CD4-positive, alpha-beta T cell treated with Interleukin-2 at 100 ng/mL for 4 hours (primary cell): ENCODE measurements around the gene SUSD1.

Experiments used
- DNase-seq: peaks from one replicate; pipeline ENCODE4 v3.0.0-alpha.2; 2020; ENCODE audit warnings: low spot score

SUSD1 gene

DNA sequence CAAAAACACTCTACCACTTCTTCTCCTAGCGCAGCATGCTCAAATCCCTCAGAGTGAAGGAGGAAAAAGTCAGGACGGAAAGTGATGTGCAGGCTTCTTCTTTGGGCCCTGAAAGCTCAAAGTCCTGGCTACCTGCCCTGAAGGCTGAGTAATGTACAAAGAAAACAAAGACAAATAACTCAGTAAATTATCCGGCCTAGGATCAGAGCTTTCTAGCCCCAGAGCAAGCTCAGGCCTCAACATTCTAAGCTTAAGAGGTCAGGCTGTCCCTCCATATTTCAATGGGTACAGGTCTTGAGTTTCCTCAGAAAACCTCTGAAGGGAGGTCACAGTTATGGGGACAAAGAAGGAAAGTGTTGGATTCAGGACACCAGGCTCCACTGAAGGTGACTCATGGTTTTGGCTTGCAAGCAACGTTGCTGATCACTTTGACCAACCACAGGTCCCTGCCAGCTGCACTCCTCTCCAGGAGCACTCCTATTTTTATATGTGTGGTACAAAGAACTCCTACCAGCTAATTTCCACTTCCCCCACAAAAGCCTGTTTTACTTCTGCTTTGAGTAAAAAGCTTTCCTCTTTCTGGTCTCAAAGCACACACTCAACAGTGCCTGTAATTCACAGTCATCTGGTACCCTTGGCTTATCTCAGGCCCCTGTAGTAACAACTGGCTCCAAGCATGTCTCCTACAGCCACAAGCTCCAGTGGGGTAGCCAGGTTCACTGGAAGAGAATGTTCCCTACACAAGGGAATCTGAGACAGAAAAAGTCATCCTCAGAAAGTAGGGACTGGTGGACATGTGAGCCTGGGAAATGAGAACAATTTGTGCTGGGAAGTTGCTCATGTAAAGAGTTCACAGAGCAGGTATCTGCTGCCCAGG is 162.8 kb downstream of the SUSD1 start:
- DNase-seq = no peak

DNA sequence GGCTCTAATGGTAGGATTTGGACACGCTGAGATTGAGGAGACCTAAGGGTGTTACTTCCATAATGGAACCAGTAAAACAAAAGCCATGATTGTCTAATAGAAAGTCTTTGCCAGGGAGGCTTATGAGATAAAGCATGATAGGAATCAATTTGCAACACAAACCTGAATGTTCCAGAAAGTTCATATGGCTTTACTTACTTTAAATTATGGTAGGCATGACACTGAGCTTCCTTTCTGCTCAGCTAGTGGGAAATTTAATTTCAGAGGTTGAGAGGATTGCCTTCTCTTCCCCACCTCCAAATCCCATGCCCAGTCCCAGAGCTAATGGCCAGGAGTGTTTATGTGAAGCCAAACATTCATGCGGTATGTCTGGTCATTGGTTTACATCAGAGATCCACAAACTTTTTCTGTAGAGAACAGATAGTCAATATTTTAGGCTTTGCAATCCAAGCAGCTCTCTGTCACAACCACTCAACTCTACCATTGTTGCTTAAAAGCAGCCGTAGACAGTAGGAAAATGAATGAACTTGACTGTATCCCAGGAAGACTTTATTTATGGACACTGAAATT is 164.0 kb downstream of the SUSD1 start:
- DNase-seq = no peak

DNA sequence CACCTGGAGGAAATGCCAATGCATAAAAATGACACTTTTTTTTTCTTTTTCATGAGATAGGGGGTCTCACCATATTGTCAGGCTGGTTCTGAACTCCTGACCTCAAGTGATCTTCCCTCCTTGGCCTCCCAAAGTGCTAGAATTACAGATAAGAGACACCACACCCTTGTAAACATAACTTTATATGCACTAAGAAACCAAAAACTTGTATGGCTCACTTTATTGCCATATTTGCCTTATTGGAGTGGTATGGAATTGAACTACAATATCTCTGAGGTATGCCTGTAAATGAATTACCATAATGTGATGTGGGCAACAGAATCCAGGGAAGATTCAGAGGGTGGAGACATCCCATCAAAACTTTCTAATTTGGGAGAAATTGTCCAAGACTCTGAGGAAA is 164.6 kb downstream of the SUSD1 start:
- no peak for DNase-seq

DNA sequence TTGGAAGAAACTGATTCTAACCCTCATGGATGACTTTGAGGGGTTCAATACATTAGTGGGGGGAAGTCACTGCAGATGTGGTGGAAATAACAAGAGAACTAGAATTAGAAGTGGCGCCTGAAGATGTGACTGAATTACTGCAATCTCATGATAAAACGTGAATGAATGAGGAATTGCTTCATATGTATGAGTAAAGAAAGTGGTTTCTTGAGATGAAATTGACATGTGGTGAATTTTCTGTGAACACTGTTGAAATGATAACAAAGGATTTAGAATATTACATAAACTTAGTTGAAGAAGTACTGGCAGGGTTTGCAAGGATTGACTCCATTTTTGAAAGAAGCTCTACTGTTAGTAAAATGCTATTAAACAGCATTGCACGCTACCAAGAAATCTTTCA is 165.4 kb downstream of the SUSD1 start:
- no peak for DNase-seq

DNA sequence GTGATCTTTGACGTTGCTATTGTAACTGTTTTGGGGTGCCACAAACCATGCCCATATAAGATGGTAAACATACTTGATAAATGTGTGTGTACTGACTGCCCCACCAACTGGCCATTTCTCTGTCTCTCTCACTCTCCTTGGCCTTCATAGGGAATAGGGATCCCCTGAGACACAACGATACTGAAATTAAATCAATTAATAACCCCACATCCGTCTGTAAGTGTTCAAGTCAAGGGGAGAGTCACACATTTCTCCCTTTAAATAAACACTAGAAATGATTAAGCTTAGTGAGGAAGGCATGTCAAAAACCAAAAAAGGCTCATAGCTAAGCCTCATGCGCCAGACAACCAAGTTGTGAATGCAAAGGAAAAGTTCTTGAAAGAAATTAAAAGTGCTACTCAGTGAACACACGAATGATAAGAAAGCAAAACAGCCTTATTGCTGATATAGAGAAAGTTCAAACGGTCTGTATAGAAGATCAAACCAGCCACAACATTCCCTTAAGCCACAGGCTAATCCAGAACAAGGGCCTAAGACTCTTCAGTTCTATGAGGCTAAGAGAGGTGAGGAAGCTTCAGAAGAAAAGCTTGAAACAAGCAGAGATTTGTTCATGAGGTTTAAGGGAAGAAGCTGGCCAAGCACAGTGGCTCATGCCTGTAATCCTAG is 167.4 kb downstream of the SUSD1 start:
- no peak for DNase-seq

DNA sequence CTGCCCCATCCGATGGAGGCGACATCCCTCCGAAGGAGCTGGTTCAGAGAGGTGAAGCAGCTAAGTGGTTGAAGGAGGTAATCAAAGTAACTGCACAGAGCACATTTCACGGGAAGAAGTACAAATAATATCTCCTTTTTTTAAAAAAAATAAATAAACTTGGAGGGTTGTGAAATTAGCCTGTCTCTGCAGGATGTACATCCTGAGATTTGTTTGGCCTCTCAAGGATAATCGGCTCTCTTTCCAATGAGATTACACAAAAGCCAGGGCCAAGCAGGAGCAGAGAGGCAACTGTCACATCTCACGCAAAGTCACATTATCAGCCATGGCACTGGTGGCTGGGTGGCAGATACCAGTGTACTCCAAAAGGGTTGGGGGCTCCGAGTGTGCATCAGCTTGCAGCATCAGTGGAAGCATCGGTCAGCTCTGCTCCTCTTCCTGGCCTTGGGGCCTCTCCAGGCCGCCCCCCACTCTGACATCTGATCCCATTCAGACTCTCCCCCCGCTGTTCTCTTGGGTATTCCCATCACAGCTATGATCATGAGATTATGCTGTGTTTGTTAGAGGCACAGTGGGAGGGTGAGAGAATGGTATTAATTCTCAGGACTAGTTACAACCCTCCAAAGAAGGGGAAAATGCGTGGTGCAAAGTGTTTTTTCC is 168.6 kb downstream of the SUSD1 start:
- DNase-seq = no peak

DNA sequence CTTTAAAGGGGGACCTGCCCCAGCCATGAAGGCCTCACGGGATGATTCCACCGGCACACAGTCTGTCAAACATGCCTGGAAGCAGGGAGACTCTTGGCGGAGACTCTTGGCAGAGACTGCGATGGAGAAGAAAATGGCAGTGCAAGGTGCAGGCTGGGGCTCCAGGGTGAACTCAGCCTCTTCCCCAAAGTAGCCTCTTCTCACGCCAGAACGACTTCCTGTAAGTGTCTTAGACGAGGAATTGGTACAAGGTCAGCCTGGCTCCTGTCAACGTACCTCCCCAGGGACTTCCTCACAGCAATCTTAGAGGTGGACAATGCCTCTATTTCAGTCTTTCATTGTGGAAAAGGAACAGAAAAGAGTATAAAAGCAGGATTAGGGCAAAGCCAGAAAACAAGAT is 169.2 kb downstream of the SUSD1 start:
- DNase-seq = no peak

DNA sequence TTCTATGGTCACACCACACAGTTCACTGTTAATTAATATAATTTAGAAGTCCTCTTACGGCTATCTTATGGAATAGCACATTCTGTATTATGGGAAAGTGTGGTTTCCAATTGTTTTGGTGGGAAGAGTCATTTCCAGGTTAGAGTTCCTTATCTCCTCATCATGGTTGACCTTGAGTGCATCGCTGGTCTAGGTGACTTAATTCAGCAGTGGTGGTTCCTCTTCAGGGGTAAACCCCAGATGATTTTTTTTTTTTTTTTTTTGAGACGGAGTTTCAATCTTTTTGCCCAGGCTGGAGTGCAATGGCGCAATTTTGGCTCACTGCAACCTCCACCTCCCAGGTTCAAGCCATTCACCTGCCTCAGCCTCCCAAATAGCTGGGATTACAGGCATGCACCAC is 171.6 kb downstream of the SUSD1 start:
- DNase-seq = no peak

DNA sequence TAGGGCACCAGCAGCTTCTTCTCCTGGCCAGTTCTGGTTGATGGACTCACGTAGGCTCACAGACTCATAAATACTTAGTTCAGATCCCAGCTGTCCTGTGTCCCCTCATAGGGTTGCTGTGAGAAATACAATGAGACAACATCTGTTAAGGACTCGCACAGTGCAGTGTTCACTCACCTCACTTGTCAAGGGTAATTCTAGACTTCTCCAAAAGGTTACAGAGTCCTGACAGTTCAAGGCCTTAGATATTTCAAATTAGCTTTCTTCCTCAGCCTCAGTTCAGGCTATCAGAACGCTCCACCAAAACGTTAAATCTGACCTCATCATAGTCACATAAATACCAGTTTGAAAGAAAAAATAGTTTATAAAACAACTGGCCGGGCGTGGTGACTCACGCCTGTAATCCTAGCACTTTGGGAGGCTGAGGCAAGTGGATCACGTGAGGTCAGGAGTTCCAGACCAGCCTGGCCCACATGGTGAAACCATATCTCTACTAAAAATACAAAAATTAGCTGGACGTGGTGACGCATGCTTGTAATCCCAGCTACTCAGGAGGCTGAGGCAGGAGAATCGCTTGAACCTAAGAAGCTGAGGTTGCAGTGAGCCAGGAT is 172.1 kb downstream of the SUSD1 start:
- DNase-seq = no peak

DNA sequence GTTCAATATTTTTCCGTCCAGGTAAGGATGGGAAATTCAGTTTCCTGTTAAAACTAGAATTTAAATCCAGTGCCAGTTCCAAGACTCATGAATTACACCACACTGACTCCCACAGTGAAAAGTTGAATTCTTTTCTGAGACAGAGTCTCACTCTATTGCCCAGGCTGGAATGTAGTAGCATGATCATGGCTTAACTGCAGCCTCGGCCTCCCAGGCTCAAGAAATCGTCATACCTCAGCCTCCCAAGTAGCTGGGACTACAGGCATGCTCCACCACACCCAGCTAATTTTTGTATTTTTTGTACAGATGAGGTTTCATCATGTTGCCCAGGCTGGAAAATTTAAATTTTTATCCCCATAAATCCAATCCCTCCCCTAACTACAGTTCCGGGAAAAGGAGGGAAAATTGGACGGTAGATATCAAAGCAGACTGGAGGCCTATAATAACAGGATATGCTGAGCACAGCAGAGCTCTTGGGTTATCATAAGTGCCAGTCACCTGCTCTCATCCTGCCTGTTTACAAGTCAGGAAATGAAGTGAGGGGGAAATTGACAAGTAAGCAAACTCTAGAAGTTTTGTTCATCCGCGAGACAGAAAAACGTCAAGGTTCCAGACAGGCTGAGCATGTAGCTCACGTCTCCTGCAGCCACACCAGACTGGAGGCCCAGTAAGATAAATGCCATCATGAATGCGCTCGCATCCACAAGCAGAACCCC is 172.8 kb downstream of the SUSD1 start:
- DNase-seq = peak; percentile 46

DNA sequence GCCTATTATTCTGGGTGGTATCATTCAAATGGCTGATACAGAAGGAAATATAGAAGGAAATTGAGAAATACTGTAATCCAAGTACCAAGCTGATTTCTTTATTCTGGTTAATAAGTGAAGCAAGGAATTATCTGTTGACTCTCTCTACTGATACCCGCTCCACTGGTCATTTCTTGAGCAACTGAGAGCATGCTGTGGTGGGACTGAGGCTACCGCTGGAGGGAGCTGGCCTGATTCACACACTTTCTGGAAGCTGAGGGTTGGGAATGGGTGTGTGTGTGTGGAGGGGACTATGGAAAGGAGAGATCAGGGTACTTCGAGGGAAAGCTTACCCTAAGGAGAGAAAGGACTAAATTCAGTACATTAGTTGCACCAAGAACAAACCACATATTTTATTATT is 174.4 kb downstream of the SUSD1 start:
- no peak for DNase-seq

DNA sequence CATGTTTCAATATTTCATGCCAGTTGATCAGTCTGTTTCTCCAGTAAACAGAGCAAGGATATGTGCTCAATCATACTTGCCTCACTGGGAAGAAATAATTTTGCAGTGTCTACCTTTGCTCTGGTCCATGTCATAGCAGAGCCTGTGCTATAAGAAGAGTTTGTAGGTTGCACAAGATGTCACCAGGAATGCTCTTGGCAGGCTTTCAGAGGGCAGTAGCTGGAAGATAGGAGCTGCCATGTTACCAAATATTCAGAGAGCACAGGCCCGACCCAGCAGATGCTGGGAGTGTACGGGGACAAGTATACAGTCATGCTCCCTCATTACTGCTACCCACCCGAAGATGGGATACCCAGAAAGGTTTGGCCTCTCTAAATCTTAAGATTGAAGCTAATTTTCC is 175.8 kb downstream of the SUSD1 start:
- DNase-seq = no peak

DNA sequence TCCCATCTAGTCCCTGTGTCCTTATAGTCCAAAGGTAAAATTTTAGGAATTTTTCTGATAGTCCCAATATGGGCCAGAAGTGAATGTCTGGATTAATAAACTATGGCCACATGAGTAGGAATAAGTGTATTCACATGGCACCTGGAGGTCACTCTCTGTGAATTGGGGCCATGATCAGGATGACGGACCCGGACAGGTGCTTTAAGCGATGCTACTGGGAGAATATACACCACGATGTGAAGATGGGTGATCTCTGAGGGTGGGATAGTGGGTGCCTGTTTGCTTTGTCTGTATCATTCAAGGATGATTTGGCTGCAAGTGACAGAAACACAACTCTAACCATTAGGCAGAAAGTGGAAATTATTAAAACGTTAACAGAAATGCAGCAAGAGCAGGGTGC is 177.3 kb downstream of the SUSD1 start:
- DNase-seq = no peak

DNA sequence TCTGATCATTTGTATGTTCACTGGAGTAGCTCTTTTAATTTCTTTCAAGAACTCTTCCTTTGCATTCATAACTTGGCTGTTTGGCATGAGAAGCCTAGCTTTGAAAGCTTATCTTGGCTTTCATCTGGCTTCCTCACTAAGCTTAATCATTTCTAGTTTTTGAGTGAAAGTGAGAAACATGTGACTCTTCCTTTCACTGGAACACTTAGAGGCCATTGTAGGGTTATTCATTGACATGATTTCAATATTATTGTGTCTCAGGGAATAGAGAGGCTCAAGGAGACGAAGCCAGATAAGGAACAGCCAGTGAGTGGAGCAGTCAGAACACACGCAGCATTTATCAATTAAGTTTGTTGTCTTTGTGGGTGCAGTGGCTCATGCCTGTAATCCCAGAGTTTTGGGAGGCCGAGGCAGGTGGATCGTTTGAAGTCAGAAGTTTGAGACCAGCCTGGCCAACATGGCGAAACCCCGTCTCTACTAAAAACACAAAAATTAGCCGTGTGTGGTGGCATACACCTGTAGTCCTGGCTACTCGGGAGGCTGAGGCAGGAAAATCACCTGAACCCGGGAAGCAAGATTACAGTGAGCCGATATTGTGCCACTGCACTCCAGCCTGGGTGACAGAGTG is 180.2 kb downstream of the SUSD1 start:
- peak; percentile 20 for DNase-seq

DNA sequence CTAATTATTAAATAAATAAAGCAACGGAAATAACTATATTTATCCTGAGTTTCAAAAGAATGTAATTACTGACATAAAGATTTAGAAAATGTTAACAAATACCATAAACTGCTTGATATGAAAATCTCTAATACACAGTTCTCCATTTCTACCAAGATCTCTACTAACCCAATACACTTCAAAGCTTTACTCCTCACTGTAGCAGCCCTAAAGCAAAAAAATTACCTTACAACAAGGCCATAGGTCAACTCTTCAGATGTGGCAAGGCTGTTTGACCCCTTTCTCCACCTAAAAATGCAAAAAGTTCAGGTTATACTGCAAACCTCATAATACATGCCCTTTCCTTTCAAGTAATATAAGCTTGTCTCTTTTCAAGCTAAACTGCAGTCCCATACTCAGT is 181.8 kb downstream of the SUSD1 start:
- no peak for DNase-seq

DNA sequence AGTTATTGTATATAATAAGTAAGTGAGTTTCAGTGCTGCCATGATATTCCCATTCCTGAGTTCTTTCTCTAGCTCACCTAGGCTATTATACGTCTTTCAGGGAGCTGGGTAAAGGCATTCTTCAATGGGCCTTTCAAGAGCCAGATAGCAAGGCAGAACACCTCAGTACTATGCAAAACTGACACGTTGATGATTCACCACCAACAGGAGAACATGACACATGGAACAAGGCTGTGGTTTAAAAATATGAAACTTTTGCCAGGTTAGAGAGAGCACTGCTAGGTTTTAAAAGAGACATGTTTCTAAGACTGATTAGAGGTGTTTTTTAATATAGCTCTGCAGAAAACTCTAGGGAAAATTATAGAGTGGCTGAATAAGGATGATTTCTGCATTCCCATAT is 182.6 kb downstream of the SUSD1 start:
- peak; percentile 16 for DNase-seq

DNA sequence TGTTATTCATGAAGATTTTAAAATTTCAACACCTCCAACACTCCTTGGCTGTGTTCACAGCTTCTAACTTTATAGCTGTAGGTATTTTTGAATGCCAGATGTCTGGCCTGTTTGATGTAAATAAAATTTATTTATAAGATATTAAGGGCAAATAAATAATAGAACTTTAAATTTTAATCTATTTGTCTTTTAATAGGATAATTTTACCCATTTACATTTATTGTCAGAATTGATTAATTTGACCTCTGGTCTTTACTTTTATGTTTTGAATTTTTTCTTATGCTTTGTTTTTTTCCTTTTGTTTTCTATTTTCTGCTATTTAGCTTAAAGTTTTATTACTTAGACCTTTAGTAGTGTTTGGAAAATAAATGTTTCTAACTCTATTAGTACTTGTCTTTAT is 183.9 kb downstream of the SUSD1 start:
- DNase-seq = no peak
